ENCODE measurements around the gene COLEC12. TPM values are rescaled to one million over a fixed set of nuclear protein-coding genes. Genes with fewer than 3 reads are reported as not detected.

The COLEC12 gene
- total RNA-seq, 1 experiment from 2014 or later = not detected

- Histone ChIP-seq H3K4me3 (replicated peaks in 1 of 2; ENCODE audit: low read depth in 1 of 2, low read length in 2 of 2) (no peak overlapping the region), H3K79me2 (ENCODE audit: insufficient read depth, low read length) (no peaks in the 10 kb centered on the region), H3K36me3 (ENCODE audit: control insufficient read depth in 1 of 2, insufficient read depth in 2 of 2, low read length in 2 of 2) (no peaks in the 10 kb centered on the region), H3K9me3 (ENCODE audit: control insufficient read depth in 1 of 2, insufficient read depth in 1 of 2, low read depth in 1 of 2, low read length in 2 of 2) (no peaks in the 10 kb centered on the region), H3K27me3 (ENCODE audit: insufficient read depth, low read length) (no peaks in the 10 kb centered on the region), H3K4me1 (ENCODE audit: control insufficient read depth in 1 of 2, insufficient read depth in 2 of 2, low read length in 2 of 2) (no peaks in the 10 kb centered on the region), H3K27ac (ENCODE audit: low read depth, low read length) (no peak overlapping the region), H2AFZ (ENCODE audit: low read depth, low read length, poor library complexity, severe bottlenecking) (no peak overlapping the region), H3K4me2 (ENCODE audit: low read length) (no peak overlapping the region), H3K9ac (ENCODE audit: low read length) (no peak overlapping the region), H4K20me1 (ENCODE audit: insufficient read depth) (no peaks in the 10 kb centered on the region), H3K9me2 (ENCODE audit: insufficient read depth) (no peaks in the 10 kb centered on the region)
- intact Hi-C loops (cut with micrococcal nuclease) = no loop called here
- no peak for ATAC-seq
- TF ChIP-seq SIN3A (IDR thresholded peaks at IDR 0.05; ENCODE audit: low read depth) = no peak
- TF ChIP-seq CEBPB (IDR thresholded peaks at IDR 0.05; ENCODE audit: low read depth) = no peak
- no TSS peak for BruUV-seq (replicated peaks)
- ChIA-PET RAD21 (ENCODE audit: low non-redundant PET in 1 of 2, low total read pairs in 2 of 2, uncharacterized antibody in 2 of 2, unreplicated experiment in 2 of 2) (no interaction called here), POLR2A (no interaction called here), CTCF (no interaction called here)
- DNase-seq (ENCODE audit: low read depth, low spot score) = no peak
Observed at GRCh38 chr18:275486-275885, 225.0 kb downstream of the COLEC12 start.

DNA sequence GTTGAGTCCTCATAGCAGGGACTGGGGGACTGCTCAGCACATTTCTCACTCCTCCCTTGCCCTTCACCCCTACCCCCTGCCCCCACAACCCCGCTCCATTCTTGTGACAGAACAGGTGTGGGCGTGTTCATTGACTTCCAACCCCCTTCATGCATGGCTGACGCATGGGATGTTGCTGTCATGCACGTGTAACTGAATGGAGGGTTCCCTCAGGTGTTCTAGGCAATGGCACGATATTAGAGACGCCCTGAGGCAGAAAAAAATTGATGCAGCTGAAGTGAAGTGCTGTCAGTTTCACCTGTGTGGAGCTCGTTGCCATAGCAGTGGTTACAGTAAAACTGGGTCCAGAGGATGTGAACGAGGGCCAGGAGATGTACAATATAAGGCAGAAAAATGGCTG, 226.2 kb downstream of the COLEC12 start:
- Histone ChIP-seq H3K27ac (ENCODE audit: low read depth, low read length) (no peak overlapping the region), H3K9me2 (ENCODE audit: insufficient read depth) (no peaks in the 10 kb centered on the region), H3K27me3 (ENCODE audit: insufficient read depth, low read length) (no peaks in the 10 kb centered on the region), H3K4me2 (ENCODE audit: low read length) (no peak overlapping the region), H3K4me3 (replicated peaks in 1 of 2; ENCODE audit: low read depth in 1 of 2, low read length in 2 of 2) (no peak overlapping the region), H3K4me1 (ENCODE audit: control insufficient read depth in 1 of 2, insufficient read depth in 2 of 2, low read length in 2 of 2) (no peaks in the 10 kb centered on the region), H3K36me3 (ENCODE audit: control insufficient read depth in 1 of 2, insufficient read depth in 2 of 2, low read length in 2 of 2) (no peaks in the 10 kb centered on the region), H3K9me3 (ENCODE audit: control insufficient read depth in 1 of 2, insufficient read depth in 1 of 2, low read depth in 1 of 2, low read length in 2 of 2) (no peaks in the 10 kb centered on the region), H2AFZ (ENCODE audit: low read depth, low read length, poor library complexity, severe bottlenecking) (no peak overlapping the region), H3K79me2 (ENCODE audit: insufficient read depth, low read length) (no peaks in the 10 kb centered on the region), H4K20me1 (ENCODE audit: insufficient read depth) (no peaks in the 10 kb centered on the region), H3K9ac (ENCODE audit: low read length) (no peak overlapping the region)
- intact Hi-C loops (cut with micrococcal nuclease) = no loop called here
- ChIA-PET CTCF (no interaction called here), POLR2A (no interaction called here), RAD21 (ENCODE audit: low non-redundant PET in 1 of 2, low total read pairs in 2 of 2, uncharacterized antibody in 2 of 2, unreplicated experiment in 2 of 2) (no interaction called here)
- no peak for ATAC-seq
- DNase-seq (ENCODE audit: low read depth, low spot score) = no peak
- BruUV-seq (replicated peaks) = no TSS peak
- no peak for TF ChIP-seq EGR1 (IDR thresholded peaks at IDR 0.05; ENCODE audit: low read depth)
- no peak for TF ChIP-seq POLR2A (IDR thresholded peaks at IDR 0.05; ENCODE audit: borderline replicate concordance, extremely low read depth, insufficient read depth, insufficient read length)
- TF ChIP-seq, protein P1, sequence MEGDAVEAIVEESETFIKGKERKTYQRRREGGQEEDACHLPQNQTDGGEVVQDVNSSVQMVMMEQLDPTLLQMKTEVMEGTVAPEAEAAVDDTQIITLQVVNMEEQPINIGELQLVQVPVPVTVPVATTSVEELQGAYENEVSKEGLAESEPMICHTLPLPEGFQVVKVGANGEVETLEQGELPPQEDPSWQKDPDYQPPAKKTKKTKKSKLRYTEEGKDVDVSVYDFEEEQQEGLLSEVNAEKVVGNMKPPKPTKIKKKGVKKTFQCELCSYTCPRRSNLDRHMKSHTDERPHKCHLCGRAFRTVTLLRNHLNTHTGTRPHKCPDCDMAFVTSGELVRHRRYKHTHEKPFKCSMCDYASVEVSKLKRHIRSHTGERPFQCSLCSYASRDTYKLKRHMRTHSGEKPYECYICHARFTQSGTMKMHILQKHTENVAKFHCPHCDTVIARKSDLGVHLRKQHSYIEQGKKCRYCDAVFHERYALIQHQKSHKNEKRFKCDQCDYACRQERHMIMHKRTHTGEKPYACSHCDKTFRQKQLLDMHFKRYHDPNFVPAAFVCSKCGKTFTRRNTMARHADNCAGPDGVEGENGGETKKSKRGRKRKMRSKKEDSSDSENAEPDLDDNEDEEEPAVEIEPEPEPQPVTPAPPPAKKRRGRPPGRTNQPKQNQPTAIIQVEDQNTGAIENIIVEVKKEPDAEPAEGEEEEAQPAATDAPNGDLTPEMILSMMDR (IDR thresholded peaks at IDR 0.05 in 2 of 3, conservative IDR thresholded peaks at IDR 0.05 in 1 of 3; ENCODE audit: borderline replicate concordance in 1 of 3, insufficient read depth in 1 of 3, low read depth in 2 of 3, low read length in 2 of 3) = no peak
- TF ChIP-seq ZFX (IDR thresholded peaks at IDR 0.05) = no peak

Measured in HCT116 (cell line).